AG09319 (cell line): ENCODE data around the gene TPX2.
"Not testable (repeated sequence)": the region's sequence is repeated elsewhere in the genome, so short reads cannot be mapped to it uniquely, and the experiment has no call there.

Source experiments
- DNase-seq: peaks from one replicate; pipeline ENCODE4 v3.0.0-alpha.2; 2010; ENCODE audit warnings: low read depth; ENCODE audit errors: extremely low read depth
- TF ChIP-seq, protein P1 (sequence below): IDR thresholded peaks from 2 replicates; pipeline ENCODE4 v1.5.1; 2011; ENCODE audit warnings: low read depth, mild to moderate bottlenecking, inconsistent platforms, low read length, moderate library complexity

Gene TPX2

DNA sequence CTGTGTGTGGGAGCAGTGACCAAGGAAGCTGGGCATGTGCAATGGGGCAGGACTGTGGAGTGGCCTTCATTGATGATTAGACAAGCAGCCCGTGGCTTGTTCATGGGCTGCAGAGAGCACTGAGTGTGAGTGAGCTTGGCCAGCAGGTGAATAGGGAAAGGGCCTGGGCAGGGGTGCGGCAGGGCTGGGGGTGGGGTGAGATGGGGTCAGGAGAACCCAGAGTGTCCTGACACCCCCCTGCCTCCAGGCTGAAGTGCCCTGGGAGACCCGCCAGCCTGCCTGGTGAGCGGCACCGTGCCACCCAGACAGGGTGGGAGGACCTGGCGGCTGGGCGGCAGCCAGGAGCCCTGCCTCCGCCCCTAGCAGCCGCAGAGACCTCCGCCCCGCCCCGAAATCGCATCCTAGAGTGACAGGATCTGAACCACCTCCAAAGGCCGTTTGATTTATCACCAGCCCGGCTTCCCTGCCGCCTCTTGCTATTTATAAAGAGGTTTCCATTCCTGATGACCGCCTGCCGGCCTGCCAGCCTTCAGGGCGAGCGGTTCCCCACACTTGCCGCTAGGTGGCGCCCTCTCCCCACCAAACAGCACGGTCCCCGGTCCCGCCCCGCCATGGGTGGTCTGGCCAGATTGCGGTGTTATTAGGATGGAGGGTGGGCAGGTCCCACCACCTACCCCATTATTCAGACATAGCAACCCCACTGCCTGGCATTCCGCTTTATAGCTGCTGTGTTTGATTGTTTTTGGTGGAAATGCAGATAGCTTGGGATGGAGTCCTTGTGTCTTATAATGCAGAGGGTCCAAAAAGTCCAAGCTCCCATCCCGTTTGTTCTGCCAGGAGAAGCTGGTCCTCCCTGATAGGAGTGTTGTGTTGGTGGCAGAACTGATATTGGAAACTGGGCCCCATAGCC, 83.6 kb downstream of the TPX2 start:
- TF ChIP-seq, protein P1, sequence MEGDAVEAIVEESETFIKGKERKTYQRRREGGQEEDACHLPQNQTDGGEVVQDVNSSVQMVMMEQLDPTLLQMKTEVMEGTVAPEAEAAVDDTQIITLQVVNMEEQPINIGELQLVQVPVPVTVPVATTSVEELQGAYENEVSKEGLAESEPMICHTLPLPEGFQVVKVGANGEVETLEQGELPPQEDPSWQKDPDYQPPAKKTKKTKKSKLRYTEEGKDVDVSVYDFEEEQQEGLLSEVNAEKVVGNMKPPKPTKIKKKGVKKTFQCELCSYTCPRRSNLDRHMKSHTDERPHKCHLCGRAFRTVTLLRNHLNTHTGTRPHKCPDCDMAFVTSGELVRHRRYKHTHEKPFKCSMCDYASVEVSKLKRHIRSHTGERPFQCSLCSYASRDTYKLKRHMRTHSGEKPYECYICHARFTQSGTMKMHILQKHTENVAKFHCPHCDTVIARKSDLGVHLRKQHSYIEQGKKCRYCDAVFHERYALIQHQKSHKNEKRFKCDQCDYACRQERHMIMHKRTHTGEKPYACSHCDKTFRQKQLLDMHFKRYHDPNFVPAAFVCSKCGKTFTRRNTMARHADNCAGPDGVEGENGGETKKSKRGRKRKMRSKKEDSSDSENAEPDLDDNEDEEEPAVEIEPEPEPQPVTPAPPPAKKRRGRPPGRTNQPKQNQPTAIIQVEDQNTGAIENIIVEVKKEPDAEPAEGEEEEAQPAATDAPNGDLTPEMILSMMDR, result peak; percentile 97
- DNase-seq, result no peak

DNA sequence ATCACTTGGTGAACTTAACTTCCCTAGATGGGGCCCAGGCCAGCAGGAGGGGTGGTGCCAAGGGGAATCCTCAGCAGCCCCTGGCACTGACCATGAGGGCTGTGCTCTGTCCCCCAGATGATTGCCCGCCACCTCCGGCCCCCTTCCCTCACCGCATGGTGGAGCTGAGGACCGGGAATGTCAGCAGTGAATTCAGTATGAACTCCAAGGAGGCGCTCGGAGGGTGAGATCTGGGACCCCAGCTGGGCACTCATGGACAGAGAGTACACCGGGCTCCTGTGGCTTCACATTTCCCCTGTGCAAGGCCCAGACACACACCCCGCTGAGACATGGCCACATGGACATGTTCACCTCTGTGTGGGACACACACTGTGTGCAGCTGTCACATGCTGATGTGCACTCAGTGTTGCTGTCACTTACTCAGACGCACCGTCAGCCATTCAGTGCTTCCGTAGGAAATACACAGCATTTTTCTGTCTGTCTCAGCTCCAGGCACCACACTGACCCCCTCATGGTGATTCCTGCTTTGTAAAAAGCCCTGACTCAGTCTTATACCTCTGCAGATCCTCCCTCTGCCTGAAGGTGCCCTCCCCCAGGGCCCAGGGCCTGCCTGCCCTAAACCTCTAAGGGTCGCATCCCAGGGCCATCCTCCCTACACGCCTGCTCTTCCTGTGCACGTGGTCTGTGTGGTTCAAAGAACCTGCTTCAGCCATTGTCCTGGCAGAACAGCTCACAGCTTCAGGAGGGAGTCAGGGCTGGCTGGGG, 84.5 kb downstream of the TPX2 start:
- DNase-seq, result no peak

DNA sequence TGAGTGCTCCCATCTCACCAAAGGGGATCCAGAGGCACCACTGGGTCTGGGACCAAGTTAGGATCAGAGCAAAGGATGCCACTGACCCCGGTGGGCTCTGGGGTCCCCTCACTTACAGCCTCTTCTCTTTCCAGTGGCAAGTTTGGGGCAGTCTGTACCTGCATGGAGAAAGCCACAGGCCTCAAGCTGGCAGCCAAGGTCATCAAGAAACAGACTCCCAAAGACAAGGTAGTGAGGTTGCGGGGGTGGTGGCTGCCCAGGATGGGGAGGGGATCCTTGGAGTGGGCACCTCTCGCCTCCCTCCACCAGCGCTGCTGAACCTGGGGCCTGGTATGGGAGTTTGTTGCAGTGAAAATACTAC, 85.0 kb downstream of the TPX2 start:
- DNase-seq, result no peak
- TF ChIP-seq, protein P1, result no peak

More for the DNA sequence above, 84.5 kb downstream of the TPX2 start:
- TF ChIP-seq, protein P1, result no peak

DNA sequence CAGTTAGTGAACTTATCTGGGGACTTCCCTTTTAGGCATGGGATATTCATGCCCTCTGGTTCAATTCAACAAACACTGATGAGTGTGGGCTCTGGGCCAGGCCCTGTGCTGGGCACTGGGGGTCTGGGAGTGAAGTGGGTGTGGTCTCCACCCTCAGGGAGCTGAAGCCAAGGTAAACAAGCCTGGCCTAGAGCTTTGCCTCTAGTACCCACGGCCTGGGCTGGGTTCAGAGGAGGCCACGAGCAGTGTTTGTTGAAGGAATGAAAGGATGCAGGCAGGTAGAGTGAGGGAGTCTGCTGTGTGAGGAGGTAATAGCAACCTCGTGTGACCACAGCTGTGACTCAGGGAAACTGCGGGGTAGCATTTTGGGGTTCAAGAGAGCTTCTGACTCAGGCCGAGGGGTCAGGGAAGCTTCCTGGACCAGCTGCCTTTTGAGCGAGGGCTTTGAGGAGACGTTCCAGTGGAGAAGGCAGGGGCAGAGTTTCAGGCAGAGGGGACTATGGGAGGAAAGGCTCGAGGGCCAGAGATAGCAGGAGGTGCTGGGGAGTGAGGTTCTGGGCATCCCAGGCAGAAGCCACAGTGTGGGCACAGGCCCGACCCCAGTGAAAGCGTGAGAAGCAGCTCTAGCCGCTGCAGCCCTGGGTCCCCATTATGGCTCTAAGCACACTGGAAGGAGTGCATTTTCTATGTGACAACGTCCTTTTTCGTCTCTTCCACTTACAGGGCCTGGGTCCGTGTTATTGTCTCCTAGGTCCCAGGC, 85.6 kb downstream of the TPX2 start:
- no peak for DNase-seq
- TF ChIP-seq, protein P1, result no peak

DNA sequence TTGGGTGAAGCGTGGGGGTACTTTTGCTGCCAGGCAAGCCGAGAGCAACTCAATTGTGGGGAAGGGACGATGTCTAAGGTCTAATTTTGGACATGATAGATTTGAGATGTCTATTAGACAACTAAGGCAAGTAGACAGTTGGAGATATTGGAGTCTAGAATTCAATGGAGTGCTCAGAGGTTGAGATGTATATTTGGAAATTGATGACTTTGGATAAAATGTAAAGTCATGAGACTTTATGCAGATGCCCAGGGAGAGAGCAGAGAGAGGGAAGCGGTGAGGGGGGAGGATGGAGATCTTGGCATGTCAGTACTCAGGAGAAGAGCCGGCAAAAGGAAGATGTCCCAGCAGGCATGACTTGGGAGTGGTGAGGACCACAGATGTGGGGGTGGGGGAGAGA, 87.0 kb downstream of the TPX2 start:
- TF ChIP-seq, protein P1, result no peak
- DNase-seq, result no peak

DNA sequence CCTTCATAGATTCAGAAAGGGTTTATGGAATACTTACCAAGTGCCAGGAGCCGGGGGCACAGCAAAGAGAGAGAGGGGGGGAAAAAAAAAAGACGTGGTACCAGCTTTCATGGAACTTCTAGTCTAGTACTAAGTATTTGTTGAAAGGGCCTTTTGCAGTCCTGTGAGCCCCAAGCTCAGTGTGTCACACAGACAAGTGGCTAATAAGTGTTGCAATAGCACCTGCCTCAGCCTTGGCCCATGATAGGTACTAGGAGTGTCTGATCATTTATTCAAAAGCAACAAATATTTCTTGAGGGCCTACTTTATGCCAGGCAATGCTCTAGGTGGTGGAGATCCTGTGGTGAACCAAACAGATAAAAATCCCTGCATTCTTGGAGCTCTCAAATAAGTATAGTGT, 88.0 kb downstream of the TPX2 start:
- DNase-seq, result no peak
- TF ChIP-seq, protein P1, result no peak

DNA sequence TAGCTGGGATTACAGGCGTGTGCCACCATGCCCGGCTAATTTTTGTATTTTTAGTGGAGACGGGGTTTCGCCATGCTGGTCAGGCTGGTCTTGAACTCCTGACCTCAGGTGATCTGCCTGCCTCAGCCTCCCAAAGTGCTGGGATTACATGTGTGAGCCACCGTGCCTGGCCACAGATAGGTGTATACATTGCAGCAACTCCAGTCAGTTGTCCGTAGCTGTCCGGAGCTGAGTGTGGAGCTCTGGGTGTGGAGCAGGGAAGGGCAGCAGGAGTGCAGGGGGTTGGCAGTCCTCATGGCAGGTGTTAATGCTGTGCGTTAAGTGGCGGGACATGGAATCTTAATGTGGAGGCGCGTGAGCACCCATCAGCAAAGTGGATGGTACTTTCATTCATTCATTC, 88.9 kb downstream of the TPX2 start:
- not testable (repeated sequence) for DNase-seq
